HepG2 (cell line): Measurements from ENCODE around the gene SPATA25. TPM values are rescaled to one million over a fixed set of nuclear protein-coding genes. Genes with fewer than 3 reads are reported as not detected.

Source experiments
- GABPA ChIP-seq, 2 experiments: IDR thresholded peaks; 2 replicates each; pipeline ENCODE4 v1.6.1; 2011 to 2016; ENCODE audit warnings: low read depth in 2 of 2, low read length in 1 of 2, missing biosample characterization in 1 of 2, missing genetic modification characterization in 1 of 2
- HIVEP1 ChIP-seq: sonication (generic); formaldehyde crosslinking; IDR thresholded peaks from 2 replicates; pipeline ENCODE4 v1.4.0; 2020; ENCODE audit warnings: mild to moderate bottlenecking, missing genetic modification reagents
- HNRNPH1 ChIP-seq: fragments of 200-400 bp; formaldehyde crosslinking; optimal IDR thresholded peaks from 2 replicates; pipeline ENCODE3; 2017; ENCODE audit warnings: mild to moderate bottlenecking, low read depth, low read length
- NFYB ChIP-seq: sonication (generic); formaldehyde crosslinking; IDR thresholded peaks from 2 replicates; pipeline ENCODE4 v1.4.0; 2020; ENCODE audit warnings: missing genetic modification reagents
- PAX8 ChIP-seq: sonication (generic); formaldehyde crosslinking; IDR thresholded peaks from 2 replicates; pipeline ENCODE4 v1.8.0; 2022; ENCODE audit warnings: mild to moderate bottlenecking, missing genetic modification reagents, borderline replicate concordance
- RXRB ChIP-seq: IDR thresholded peaks from 2 replicates; pipeline ENCODE4 v1.6.1; 2016; ENCODE audit warnings: borderline replicate concordance, missing genetic modification reagents, missing compliant biosample characterization
- TFDP2 ChIP-seq: sonication (generic); formaldehyde crosslinking; IDR thresholded peaks from 2 replicates; pipeline ENCODE4 v1.4.0; 2020; ENCODE audit warnings: missing genetic modification reagents
- THRA ChIP-seq: sonication (generic); formaldehyde crosslinking; IDR thresholded peaks from 2 replicates; pipeline ENCODE4 v1.4.0; 2020; ENCODE audit warnings: missing genetic modification reagents, borderline replicate concordance
- XBP1 ChIP-seq: sonication (generic); formaldehyde crosslinking; IDR thresholded peaks from 2 replicates; pipeline ENCODE4 v1.5.0; 2020; ENCODE audit warnings: missing genetic modification reagents
- ZBTB4 ChIP-seq: sonication (generic); formaldehyde crosslinking; IDR thresholded peaks from 2 replicates; pipeline ENCODE4 v1.4.0; 2020; ENCODE audit warnings: missing genetic modification reagents, mild to moderate bottlenecking, borderline replicate concordance
- ZEB1 ChIP-seq: IDR thresholded peaks from 2 replicates; pipeline ENCODE4 v1.6.1; 2012; ENCODE audit warnings: mild to moderate bottlenecking, low read depth, inconsistent platforms; ENCODE audit not compliant: insufficient replicate concordance
- ZNF275 ChIP-seq: sonication (generic); formaldehyde crosslinking; IDR thresholded peaks from 2 replicates; pipeline ENCODE4 v1.8.0; 2022; ENCODE audit warnings: missing genetic modification reagents, mild to moderate bottlenecking, inconsistent platforms, borderline replicate concordance
- ZNF484 ChIP-seq: sonication (generic); formaldehyde crosslinking; IDR thresholded peaks from 2 replicates; pipeline ENCODE4 v1.5.1; 2020; ENCODE audit warnings: mild to moderate bottlenecking, low read depth, missing genetic modification reagents, borderline replicate concordance
- ZNF556 ChIP-seq: sonication (generic); formaldehyde crosslinking; IDR thresholded peaks from 2 replicates; pipeline ENCODE4 v1.4.0; 2020; ENCODE audit warnings: mild to moderate bottlenecking, missing genetic modification reagents, borderline replicate concordance
- ZNF564 ChIP-seq: sonication (generic); formaldehyde crosslinking; IDR thresholded peaks from 2 replicates; pipeline ENCODE4 v1.8.1; 2023; ENCODE audit warnings: mild to moderate bottlenecking, missing genetic modification reagents
- ZNF670 ChIP-seq: sonication (generic); formaldehyde crosslinking; IDR thresholded peaks from 2 replicates; pipeline ENCODE4 v1.8.0; 2022; ENCODE audit warnings: mild to moderate bottlenecking, missing genetic modification reagents, borderline replicate concordance
- ZNF710 ChIP-seq: sonication (generic); formaldehyde crosslinking; IDR thresholded peaks from 2 replicates; pipeline ENCODE4 v1.5.0; 2020; ENCODE audit warnings: mild to moderate bottlenecking, missing genetic modification reagents, borderline replicate concordance
- ZNF776 ChIP-seq: sonication (generic); formaldehyde crosslinking; IDR thresholded peaks from 2 replicates; pipeline ENCODE4 v1.4.0; 2020; ENCODE audit warnings: mild to moderate bottlenecking, missing genetic modification reagents
- ZNF792 ChIP-seq: IDR thresholded peaks from 2 replicates; pipeline ENCODE4 v1.6.1; 2016
- polyA plus RNA-seq, 8 experiments: library from polyadenylated mRNA; depleted of rRNA in 3 of 8; stranded (reverse) in 7 of 8; unstranded in 1 of 8; fragments of >200 nt; fragmentation: Illumina TruSeq in 4 of 8; extraction: Trizol in 4 of 8; gene quantifications; 2 replicates each; pipeline versions ENCODE4 v1.2.1 to v1.2.3, GENCODE V29; 2011 to 2016; ENCODE audit warnings: low read depth in 4 of 8, missing spikeins in 1 of 8, mixed read lengths in 1 of 8; ENCODE audit not compliant: insufficient read depth in 1 of 8
- total RNA-seq, 5 experiments: library from RNA; depleted of rRNA; stranded (reverse); fragments of >200 nt; fragmentation: Illumina TruSeq; extraction: Trizol; gene quantifications; 2 replicates each; pipeline ENCODE4 v1.2.3, GENCODE V29; 2016; ENCODE audit warnings: low read depth in 1 of 5

SPATA25 gene
- total and polyA plus RNA-seq, 2 of the 13 experiments (the other 11 are each of a cell fraction or from before 2014, with no cell fraction given) = 4.8 to 7.6 TPM

GRCh38 chr20:45933266-45934045 lies 46.0 kb upstream of the SPATA25 start (continued):
- TF ChIP-seq ZNF556 = no peak; the same call in 1 of the 2 replicates
- TF ChIP-seq ZEB1 = peak; percentile 9
- no peak; the same call in none of the 2 replicates for TF ChIP-seq PAX8
- TF ChIP-seq GABPA (IDR thresholded peaks at IDR 0.05; ENCODE audit: low read depth, low read length) = no peak
- no peak for TF ChIP-seq GABPA (CRISPR knock-in tag; IDR thresholded peaks at IDR 0.05; ENCODE audit: low read depth)
- no peak for TF ChIP-seq HIVEP1 (CRISPR knock-in tag)
- TF ChIP-seq RXRB (CRISPR knock-in tag) = no peak; the same call in 1 of the 2 replicates
- TF ChIP-seq NFYB (CRISPR knock-in tag) = 0 out of 2 replicates have a peak, but pooled peaks have one; percentile 27
- TF ChIP-seq ZNF776 (CRISPR knock-in tag) = no peak
- TF ChIP-seq TFDP2 (CRISPR knock-in tag) = peak; percentile 58
- peak; percentile 60; the same call in 1 of the 2 replicates for TF ChIP-seq ZNF792 (CRISPR knock-in tag)
- peak; percentile 14; the same call in 1 of the 2 replicates for TF ChIP-seq ZNF710 (CRISPR knock-in tag)
- TF ChIP-seq ZNF275 (CRISPR knock-in tag) = peak; percentile 83
- TF ChIP-seq ZBTB4 (CRISPR knock-in tag) = peak; percentile 65; the same call in 1 of the 2 replicates
- 0 out of 2 replicates have a peak, but pooled peaks have one; percentile 37 for TF ChIP-seq THRA (CRISPR knock-in tag)
- no peak; the same call in 1 of the 2 replicates for TF ChIP-seq ZNF484 (CRISPR knock-in tag)
- 0 out of 2 replicates have a peak, but pooled peaks have one; percentile 18 for TF ChIP-seq ZNF564
- no peak for TF ChIP-seq HNRNPH1
- TF ChIP-seq ZNF670 = no peak
- TF ChIP-seq XBP1 = no peak
